Fibroblast of lung (primary cell): ENCODE measurements around the gene ITGB8.

Experiments used
- CTCF ChIP-seq, 2 donors: IDR thresholded peaks in 1 of 2; conservative IDR thresholded peaks in 1 of 2; 1 replicate in 1 of 2; 2 replicates in 1 of 2; pipeline ENCODE4 v1.5.1; 2011 to 2012; ENCODE audit warnings: low read length in 2 of 2, control low read depth in 1 of 2, inconsistent platforms in 1 of 2, low read depth in 1 of 2, mild to moderate bottlenecking in 1 of 2
- EZH2 ChIP-seq: IDR thresholded peaks from 2 replicates; pipeline ENCODE4 v1.5.1; 2012; ENCODE audit warnings: low read length, control low read depth, mild to moderate bottlenecking; ENCODE audit errors: missing control alignments

- TF ChIP-seq CTCF (conservative IDR thresholded peaks at IDR 0.05 in 1 of 2, IDR thresholded peaks at IDR 0.05 in 1 of 2; ENCODE audit: low read depth in 1 of 2, low read length in 2 of 2) (no peak), EZH2 (no peak)
Measured at GRCh38 chr7:20358762-20359282, 28.1 kb downstream of the ITGB8 start.
